ENCODE results near the gene WSCD1.

The WSCD1 gene

GRCh38 chr17:6088141-6088540, 18.0 kb downstream of the WSCD1 start:
- no peak for DNase-seq

- DNase-seq: no peak
These were observed 20.1 kb downstream of the WSCD1 start for GRCh38 chr17:6090253-6090652.

GRCh38 chr17:6092182-6092902, 22.2 kb downstream of the WSCD1 start:
- no peak for DNase-seq

- no peak for DNase-seq
These were observed 22.8 kb downstream of the WSCD1 start for GRCh38 chr17:6092903-6093468.

- DNase-seq: no peak
These were observed 24.3 kb downstream of the WSCD1 start for GRCh38 chr17:6094453-6094852.

- DNase-seq: no peak
These were observed 24.7 kb downstream of the WSCD1 start for GRCh38 chr17:6094926-6095325.

GRCh38 chr17:6095501-6095900, 25.3 kb downstream of the WSCD1 start:
- no peak for DNase-seq

- DNase-seq: no peak
These were observed 26.2 kb downstream of the WSCD1 start for GRCh38 chr17:6096201-6097004.

- DNase-seq: no peak
These were observed 26.8 kb downstream of the WSCD1 start for GRCh38 chr17:6097005-6097279.

GRCh38 chr17:6098050-6098822, 28.1 kb downstream of the WSCD1 start:
- no peak for DNase-seq

- DNase-seq: no peak
These were observed 28.6 kb downstream of the WSCD1 start for GRCh38 chr17:6098823-6099180.

GRCh38 chr17:6099492-6099891, 29.3 kb downstream of the WSCD1 start:
- no peak for DNase-seq

GRCh38 chr17:6100146-6100545, 30.0 kb downstream of the WSCD1 start:
- DNase-seq: no peak

GRCh38 chr17:6100891-6101500, 30.8 kb downstream of the WSCD1 start:
- no peak for DNase-seq

- no peak for DNase-seq
These were observed 31.5 kb downstream of the WSCD1 start for GRCh38 chr17:6101706-6102105.

- DNase-seq: no peak
These were observed 32.4 kb downstream of the WSCD1 start for GRCh38 chr17:6102615-6103014.

- DNase-seq: no peak
These were observed 34.9 kb downstream of the WSCD1 start for GRCh38 chr17:6104956-6105648.

- DNase-seq: no peak
These were observed 35.4 kb downstream of the WSCD1 start for GRCh38 chr17:6105649-6106007.

GRCh38 chr17:6106212-6106611, 36.0 kb downstream of the WSCD1 start:
- DNase-seq: no peak

GRCh38 chr17:6107791-6108190, 37.6 kb downstream of the WSCD1 start:
- no peak for DNase-seq

GRCh38 chr17:6108382-6108781, 38.2 kb downstream of the WSCD1 start:
- DNase-seq: no peak

- DNase-seq: no peak
These were observed 38.8 kb downstream of the WSCD1 start for GRCh38 chr17:6108987-6109386.

- no peak for DNase-seq
These were observed 39.4 kb downstream of the WSCD1 start for GRCh38 chr17:6109536-6109935.
